K562 (cell line): ENCODE results near the gene WDR27. TPM values are rescaled to one million over a fixed set of nuclear protein-coding genes. Genes with fewer than 3 reads are reported as not detected.

ENCODE experiments used
- ATAC-seq: fragments of 200-7000 bp; cut with Tn5 transposase; 3 replicates; pipeline ENCODE4 v1.9.1; 2020; ENCODE audit warnings: moderate library complexity
- BruUV-seq: library from RNA; stranded (reverse); fragments of 400-500 nt; replicated peaks from 2 replicates; lab custom pipeline; 2021; lab: Mats Ljungman, UMichigan
- CTCF ChIA-PET: fragments of 300-600 bp; formaldehyde crosslinking; extraction: SDS; loops from one replicate; lab custom pipeline; 2021; ENCODE audit warnings: low intra/inter-chr PET ratio; lab: Yijun Ruan, JAX
- POLR2A ChIA-PET: fragments of 300-600, 350-650 bp; sonication (Branson Sonifier 250); formaldehyde crosslinking; extraction: SDS; loops from one replicate; lab custom pipeline; 2021; ENCODE audit warnings: antibody characterized with exemption, inconsistent platforms; lab: Yijun Ruan, JAX
- DNase-seq, 4 experiments: peaks; one replicate each; pipeline versions ENCODE4 v3.0.0 to v3.0.0-alpha.2; 2011 to 2018; ENCODE audit warnings: low spot score in 3 of 4, mixed read lengths in 3 of 4; ENCODE audit errors: extremely low read depth in 1 of 4
- FAIRE-seq: peaks from 2 replicates; lab custom pipeline; 2011; peaks lifted over from hg19 to GRCh38; lab: Jason Lieb, UNC
- H2AFZ ChIP-seq: 2 replicates; pipeline ENCODE4 v1.6.0; 2011; ENCODE audit warnings: low read depth, low read length, control low read depth, inconsistent platforms
- H3K27ac ChIP-seq: fragments of 200-600 bp; 3 replicates; pipeline ENCODE4 v1.8.0; 2011; ENCODE audit warnings: low read depth, mild to moderate bottlenecking, control low read depth, inconsistent platforms, low read length, moderate library complexity, mixed read lengths; ENCODE audit errors: extremely low read depth
- H3K27me3 ChIP-seq, 2 experiments: fragments of 300-600 bp in 1 of 2; 2 replicates in 1 of 2; 3 replicates in 1 of 2; pipeline versions ENCODE4 v1.6.0 to v1.8.0; 2011; ENCODE audit warnings: inconsistent platforms in 2 of 2, low read length in 2 of 2, mild to moderate bottlenecking in 1 of 2, mixed read lengths in 1 of 2, moderate library complexity in 1 of 2; ENCODE audit not compliant: control insufficient read depth in 2 of 2, insufficient read depth in 2 of 2
- H3K36me3 ChIP-seq: fragments of 300-600 bp; 3 replicates; pipeline ENCODE4 v1.8.0; 2011; ENCODE audit warnings: mild to moderate bottlenecking, low read length, inconsistent platforms; ENCODE audit not compliant: control insufficient read depth, insufficient read depth
- H3K4me1 ChIP-seq, 2 experiments: fragments of 200-600 bp in 1 of 2; replicated peaks in 1 of 2; 2 replicates in 1 of 2; 3 replicates in 1 of 2; pipeline versions ENCODE4 v1.5.1 to v1.8.0; 2011; ENCODE audit warnings: inconsistent platforms in 2 of 2, low read length in 2 of 2, mild to moderate bottlenecking in 1 of 2, mixed read lengths in 1 of 2, moderate library complexity in 1 of 2; ENCODE audit not compliant: control insufficient read depth in 2 of 2, insufficient read depth in 2 of 2
- H3K4me2 ChIP-seq: 2 replicates; pipeline ENCODE4 v1.6.1; 2011; ENCODE audit warnings: low read length, control low read depth, inconsistent platforms, mixed read lengths; ENCODE audit not compliant: insufficient read depth
- H3K4me3 ChIP-seq: fragments of 200-600 bp; sonication (generic), shearing (Covaris generic); 2 replicates; pipeline ENCODE4 v1.5.1; 2016; ENCODE audit warnings: control low read depth, inconsistent platforms
- H3K79me2 ChIP-seq: fragments of 200-600 bp; 3 replicates; pipeline ENCODE4 v1.8.0; 2011; ENCODE audit warnings: low read length, inconsistent platforms; ENCODE audit not compliant: control insufficient read depth, insufficient read depth
- H3K9ac ChIP-seq, 2 experiments: 2 replicates each; pipeline versions ENCODE4 v1.6.0 to v1.6.1; 2011; ENCODE audit warnings: low read depth in 2 of 2, low read length in 2 of 2, control low read depth in 1 of 2, inconsistent platforms in 1 of 2, mild to moderate bottlenecking in 1 of 2, mixed read lengths in 1 of 2; ENCODE audit not compliant: insufficient read depth in 1 of 2
- H3K9me1 ChIP-seq: one replicate; pipeline ENCODE4 v1.6.0; 2011; ENCODE audit warnings: inconsistent platforms, mild to moderate bottlenecking, low read length, moderate library complexity; ENCODE audit not compliant: control insufficient read depth, insufficient read depth
- H3K9me3 ChIP-seq: replicated peaks from 2 replicates; pipeline ENCODE4 v1.5.1; 2011; ENCODE audit warnings: low read depth, low read length, inconsistent platforms; ENCODE audit not compliant: control insufficient read depth, insufficient read depth
- H4K20me1 ChIP-seq: replicated peaks from 2 replicates; pipeline ENCODE4 v1.6.1; 2011; ENCODE audit warnings: low read length, inconsistent platforms, mixed read lengths; ENCODE audit not compliant: control insufficient read depth, insufficient read depth
- E2F3 ChIP-seq: fragments of 250-450 bp; sonication (Bioruptor Pico); IDR thresholded peaks from 2 replicates; pipeline ENCODE4 v1.4.0; 2020; ENCODE audit warnings: mild to moderate bottlenecking
- HNRNPUL1 ChIP-seq: fragments of 200-400 bp; formaldehyde crosslinking; IDR thresholded peaks from 2 replicates; pipeline ENCODE4 v1.6.1; 2017; ENCODE audit warnings: low read length
- NUFIP1 ChIP-seq: fragments of 450-650 bp; IDR thresholded peaks from 2 replicates; pipeline ENCODE4 v1.6.1; 2018; ENCODE audit not compliant: partially characterized antibody
- SMAD3 ChIP-seq: fragments of 450-650 bp; formaldehyde crosslinking; conservative IDR thresholded peaks from 2 replicates; pipeline ENCODE4 v1.4.0; 2020; ENCODE audit warnings: mild to moderate bottlenecking
- SRSF9 ChIP-seq: fragments of 200-400 bp; formaldehyde crosslinking; IDR thresholded peaks from 2 replicates; pipeline ENCODE4 v1.6.1; 2017; ENCODE audit warnings: low read depth, low read length, borderline replicate concordance
- YBX1 ChIP-seq: fragments of 450-650 bp; IDR thresholded peaks from 2 replicates; pipeline ENCODE4 v1.7.1; 2016; ENCODE audit warnings: mild to moderate bottlenecking
- ZC3H11A ChIP-seq: IDR thresholded peaks from 2 replicates; pipeline ENCODE4 v1.6.1; 2012; ENCODE audit warnings: low read depth, low read length, improper control_type of control experiment
- WGBS: fragments of 100-300 bp; shearing (Covaris generic); methylation state at CpG from one replicate; pipeline ENCODE4 v1.1.6; 2016; ENCODE audit warnings: low coverage, mixed read lengths; ENCODE audit not compliant: insufficient coverage; ENCODE audit errors: missing lambda C conversion rate; 5-methylcytosine and 5-hydroxymethylcytosine counted together
- in situ Hi-C: fragments of 300-500 bp; cut with MboI; formaldehyde crosslinking; loops from 4 replicates; pipeline ENCODE4 v1.15.0; 2018; ENCODE audit warnings: inconsistent platforms, mixed read lengths
- intact Hi-C: fragments of 100-400 bp; cut with micrococcal nuclease; formaldehyde crosslinking; loops from 2 replicates; pipeline ENCODE4 v1.14.2; 2022
- polyA plus RNA-seq, 8 experiments: library from polyadenylated mRNA; depleted of rRNA in 4 of 8; stranded (reverse) in 5 of 8; unstranded in 3 of 8; fragments of >200 nt; fragmentation: Nextera tagmentation in 2 of 8; fragmentation: Illumina TruSeq in 1 of 8; extraction: Ambion mirVana in 2 of 8; extraction: Trizol in 1 of 8; gene quantifications; 2 replicates each; pipeline versions ENCODE4 v1.2.1 to v1.2.3, GENCODE V29; 2011 to 2014; ENCODE audit warnings: inconsistent platforms in 1 of 8, missing spikeins in 1 of 8
- total RNA-seq, 7 experiments: library from RNA; depleted of rRNA in 6 of 7; stranded (reverse); fragments of >200 nt in 6 of 7; fragmentation: Illumina TruSeq in 2 of 7; extraction: Trizol in 2 of 7; gene quantifications; 2 replicates each; pipeline versions ENCODE4 v1.2.1 to v1.2.3, GENCODE V29; 2011 to 2021; ENCODE audit warnings: low replicate concordance in 1 of 7

Gene WDR27
- total and polyA plus RNA-seq, 9 of the 15 experiments (the other 6 are each of a cell fraction or from before 2014, with no cell fraction given): 4.3 to 77.2 (median 22.7) TPM

- TF ChIP-seq E2F3 (no peak), YBX1 (no peak), SRSF9 (no peak), HNRNPUL1 (no peak), SMAD3 (CRISPR knock-in tag) (no peak), ZC3H11A (no peak), NUFIP1 (no peak)
- 19% methylated on average over 2 of the region's 2 CpGs for WGBS
- Histone ChIP-seq H3K4me2 (no peak overlapping the region), H3K79me2 (no peaks in the 10 kb centered on the region), H2AFZ (0 out of 2 replicates have a peak overlapping the region, but pooled peaks have one; percentile 41), H3K27me3 (no peaks in the 10 kb centered on the region), H3K36me3 (no peaks in the 10 kb centered on the region), H3K4me1 (no peaks in the 10 kb centered on the region), H3K9me3 (no peaks in the 10 kb centered on the region), H3K9ac (no peak overlapping the region), H3K4me3 (no peak overlapping the region), H4K20me1 (no peaks in the 10 kb centered on the region), H3K27ac (no peak overlapping the region), H3K9me1 (no peaks in the 10 kb centered on the region)
- ChIA-PET CTCF (no interaction called here), POLR2A (interaction anchor here (0.8 to 2.4 kb wide), 3 partner anchors 11 to 14 kb away, joined by 3 to 6 read pairs (median 4); partner anchors contain the start of genes DYNLT2 and ERMARD)
- intact Hi-C loops: no loop called here
- in situ Hi-C loops: no loop called here
- DNase-seq: no peak
- no peak for ATAC-seq
- FAIRE-seq: no peak
- BruUV-seq: no TSS peak
Observed at GRCh38 chr6:169738976-169739529, 37.2 kb upstream of the WDR27 start.
